Endothelial cell of umbilical vein (primary cell): ENCODE results near the gene PRKCB. TPM values are rescaled to one million over a fixed set of nuclear protein-coding genes. Genes with fewer than 3 reads are reported as not detected.

Experiments
- BruUV-seq: library from RNA; stranded (reverse); fragments of 400-500 nt; replicated peaks from 2 replicates; lab custom pipeline; 2021; lab: Mats Ljungman, UMichigan
- CTCF ChIA-PET: fragments of 300-600, 350-600 bp; sonication (Branson Sonifier 250); formaldehyde crosslinking; loops from one replicate; lab custom pipeline; 2021; ENCODE audit warnings: antibody characterized with exemption, inconsistent platforms; lab: Charles Lee
- POLR2A ChIA-PET: fragments of 300-600, 350-600 bp; sonication (Branson Sonifier 250); formaldehyde crosslinking; loops from one replicate; lab custom pipeline; 2021; ENCODE audit warnings: antibody characterized with exemption, inconsistent platforms; lab: Charles Lee
- DNase-seq: peaks from one replicate; pipeline ENCODE4 v3.0.0-alpha.2; 2011; ENCODE audit warnings: low read depth, low spot score
- FAIRE-seq: peaks from 2 replicates; lab custom pipeline; 2011; peaks lifted over from hg19 to GRCh38; lab: Jason Lieb, UNC
- H2AFZ ChIP-seq: 2 replicates; pipeline ENCODE4 v1.6.0; 2012; ENCODE audit warnings: low read depth, low read length, control low read depth, inconsistent platforms
- H3K27ac ChIP-seq: 2 replicates; pipeline ENCODE4 v1.5.1; 2011; ENCODE audit warnings: low read depth, mild to moderate bottlenecking, control low read depth, low read length, moderate library complexity; ENCODE audit not compliant: insufficient read depth
- H3K27me3 ChIP-seq, 2 experiments: 2 replicates each; pipeline versions ENCODE4 v1.6.0 to v1.6.1; 2011; ENCODE audit warnings: low read length in 2 of 2, mixed read lengths in 1 of 2; ENCODE audit not compliant: control insufficient read depth in 2 of 2, insufficient read depth in 2 of 2
- H3K36me3 ChIP-seq, 2 experiments: 2 replicates in 1 of 2; 3 replicates in 1 of 2; pipeline ENCODE4 v1.5.1; 2011; ENCODE audit warnings: low read length in 2 of 2, mild to moderate bottlenecking in 1 of 2, moderate library complexity in 1 of 2; ENCODE audit not compliant: control insufficient read depth in 2 of 2, insufficient read depth in 2 of 2; ENCODE audit errors: extremely low read depth in 1 of 2
- H3K4me1 ChIP-seq: 3 replicates; pipeline ENCODE4 v1.5.1; 2011; ENCODE audit warnings: mild to moderate bottlenecking, low read length; ENCODE audit not compliant: control insufficient read depth, insufficient read depth; ENCODE audit errors: extremely low read depth
- H3K4me2 ChIP-seq: 2 replicates; pipeline ENCODE4 v1.6.1; 2011; ENCODE audit warnings: low read length, control low read depth, mixed read lengths; ENCODE audit not compliant: insufficient read depth
- H3K4me3 ChIP-seq, 3 experiments: fragments of 200-600 bp in 1 of 3; sonication (generic), shearing (Covaris generic) in 1 of 3; replicated peaks in 1 of 3; 2 replicates each; pipeline ENCODE4 v1.5.1; 2011 to 2016; ENCODE audit warnings: control low read depth in 3 of 3, low read length in 3 of 3, mild to moderate bottlenecking in 2 of 3, inconsistent platforms in 1 of 3, low read depth in 1 of 3, moderate library complexity in 1 of 3; ENCODE audit not compliant: insufficient read depth in 1 of 3
- H3K79me2 ChIP-seq: 2 replicates; pipeline ENCODE4 v1.6.0; 2012; ENCODE audit warnings: low read length, inconsistent platforms; ENCODE audit not compliant: control insufficient read depth, insufficient read depth
- H3K9ac ChIP-seq: replicated peaks from 2 replicates; pipeline ENCODE3; 2011; ENCODE audit warnings: low read length, control low read depth; ENCODE audit not compliant: insufficient read depth; ENCODE audit errors: extremely low read depth
- H3K9me1 ChIP-seq: replicated peaks from 3 replicates; pipeline ENCODE4 v1.6.0; 2011; ENCODE audit warnings: mild to moderate bottlenecking, low read length; ENCODE audit not compliant: control insufficient read depth, insufficient read depth; ENCODE audit errors: extremely low read depth
- H3K9me3 ChIP-seq: replicated peaks from 2 replicates; pipeline ENCODE4 v1.5.1; 2012; ENCODE audit warnings: low read length, inconsistent platforms; ENCODE audit not compliant: control insufficient read depth, insufficient read depth
- H4K20me1 ChIP-seq: replicated peaks from 2 replicates; pipeline ENCODE3; 2011; ENCODE audit warnings: mild to moderate bottlenecking, low read length; ENCODE audit not compliant: control insufficient read depth, insufficient read depth; ENCODE audit errors: extremely low read depth
- EZH2 ChIP-seq: IDR thresholded peaks from 2 replicates; pipeline ENCODE4 v1.6.1; 2012; ENCODE audit warnings: borderline replicate concordance, low read depth, mild to moderate bottlenecking, moderate library complexity, low read length, inconsistent platforms; ENCODE audit not compliant: severe bottlenecking
- FOS ChIP-seq: IDR thresholded peaks from 2 replicates; pipeline ENCODE4 v1.6.1; 2011; ENCODE audit warnings: mild to moderate bottlenecking, low read length, moderate library complexity, borderline replicate concordance; ENCODE audit not compliant: insufficient read depth
- GATA2 ChIP-seq: IDR thresholded peaks from 2 replicates; pipeline ENCODE4 v1.7.0; 2011; ENCODE audit warnings: low read depth, mild to moderate bottlenecking, moderate library complexity, mixed read lengths, low read length; ENCODE audit not compliant: insufficient read length, insufficient read depth
- JUN ChIP-seq: IDR thresholded peaks from 2 replicates; pipeline ENCODE4 v1.6.1; 2011; ENCODE audit warnings: borderline replicate concordance, low read depth; ENCODE audit not compliant: insufficient read length, insufficient read depth
- MAX ChIP-seq: IDR thresholded peaks from 2 replicates; pipeline ENCODE4 v1.6.1; 2011; ENCODE audit not compliant: insufficient read depth, insufficient read length
- MYC ChIP-seq: IDR thresholded peaks from one replicate; pipeline ENCODE4 v1.6.1; 2011; ENCODE audit warnings: mild to moderate bottlenecking, low read depth, low read length
- POLR2A ChIP-seq: IDR thresholded peaks from 2 replicates; pipeline ENCODE4 v1.6.1; 2012; ENCODE audit warnings: low read depth, mild to moderate bottlenecking, control low read depth, low read length
- POLR2AphosphoS5 ChIP-seq: IDR thresholded peaks from 2 replicates; pipeline ENCODE4 v1.6.1; 2012; ENCODE audit warnings: low read depth, mild to moderate bottlenecking, control low read depth, low read length, moderate library complexity; ENCODE audit not compliant: insufficient read depth
- dilution Hi-C: fragments of 300-500 bp; cut with MboI; formaldehyde crosslinking; loops from one replicate; pipeline ENCODE4 v1.15.0; 2019; ENCODE audit warnings: low sequenced_read_pairs; ENCODE audit not compliant: extremely low pct_ligation_motif_present
- intact Hi-C: fragments of 100-400 bp; cut with micrococcal nuclease; formaldehyde crosslinking; loops from one replicate; pipeline ENCODE4 v1.10.0; 2022
- polyA plus RNA-seq, 4 experiments: library from polyadenylated mRNA; depleted of rRNA in 3 of 4; stranded (reverse) in 3 of 4; unstranded in 1 of 4; fragments of >200 nt; gene quantifications; 2 replicates each; pipeline versions ENCODE4 v1.2.1 to v1.2.3, GENCODE V29; 2011 to 2012; ENCODE audit warnings: missing spikeins in 1 of 4
- total RNA-seq: library from RNA; stranded (reverse); gene quantifications from 2 replicates; pipeline ENCODE4 v1.2.3, GENCODE V29; 2021
- TF ChIP-seq, protein P1 (sequence below), 2 donors: IDR thresholded peaks; 1 replicate in 1 of 2; 2 replicates in 1 of 2; pipeline ENCODE4 v1.5.1; 2011; ENCODE audit warnings: low read length in 2 of 2, mild to moderate bottlenecking in 2 of 2, moderate library complexity in 2 of 2, control low read depth in 1 of 2, inconsistent platforms in 1 of 2, low read depth in 1 of 2; ENCODE audit not compliant: insufficient read depth in 1 of 2; ENCODE audit errors: extremely low read depth in 1 of 2

The PRKCB gene
- total and polyA plus RNA-seq, 2 donors (not counting 3 experiments of a cell fraction or from before 2014, with no cell fraction given): 0.01 TPM; not detected in 1

GRCh38 chr16:24041834-24042631 is 206.2 kb downstream of the PRKCB start:
- Histone ChIP-seq H3K4me2 (no peak overlapping the region), H3K27me3 (no peaks in the 10 kb centered on the region), H3K9me1 (no peaks in the 10 kb centered on the region), H3K4me1 (no peaks in the 10 kb centered on the region), H2AFZ (no peak overlapping the region), H4K20me1 (no peaks in the 10 kb centered on the region), H3K79me2 (no peaks in the 10 kb centered on the region), H3K9ac (no peak overlapping the region), H3K9me3 (no peaks in the 10 kb centered on the region), H3K27ac (no peak overlapping the region), H3K36me3 (no peaks in the 10 kb centered on the region), H3K4me3 (no peak overlapping the region)
- intact Hi-C loops: loop anchor here (1.0 kb wide), 3 partner anchors 211 to 462 kb away; no protein-coding TSS in a partner anchor
- peak; percentile 53 for FAIRE-seq
- BruUV-seq: no TSS peak
- ChIA-PET CTCF (interaction anchor here (1.0 to 10.8 kb wide), 7 partner anchors 19 to 462 kb away, joined by 3 to 170 read pairs (median 3); partner anchors contain the start of gene CACNG3), POLR2A (no interaction called here)
- peak; percentile 53 for DNase-seq
- dilution Hi-C loops: no loop called here
- TF ChIP-seq, protein P1, sequence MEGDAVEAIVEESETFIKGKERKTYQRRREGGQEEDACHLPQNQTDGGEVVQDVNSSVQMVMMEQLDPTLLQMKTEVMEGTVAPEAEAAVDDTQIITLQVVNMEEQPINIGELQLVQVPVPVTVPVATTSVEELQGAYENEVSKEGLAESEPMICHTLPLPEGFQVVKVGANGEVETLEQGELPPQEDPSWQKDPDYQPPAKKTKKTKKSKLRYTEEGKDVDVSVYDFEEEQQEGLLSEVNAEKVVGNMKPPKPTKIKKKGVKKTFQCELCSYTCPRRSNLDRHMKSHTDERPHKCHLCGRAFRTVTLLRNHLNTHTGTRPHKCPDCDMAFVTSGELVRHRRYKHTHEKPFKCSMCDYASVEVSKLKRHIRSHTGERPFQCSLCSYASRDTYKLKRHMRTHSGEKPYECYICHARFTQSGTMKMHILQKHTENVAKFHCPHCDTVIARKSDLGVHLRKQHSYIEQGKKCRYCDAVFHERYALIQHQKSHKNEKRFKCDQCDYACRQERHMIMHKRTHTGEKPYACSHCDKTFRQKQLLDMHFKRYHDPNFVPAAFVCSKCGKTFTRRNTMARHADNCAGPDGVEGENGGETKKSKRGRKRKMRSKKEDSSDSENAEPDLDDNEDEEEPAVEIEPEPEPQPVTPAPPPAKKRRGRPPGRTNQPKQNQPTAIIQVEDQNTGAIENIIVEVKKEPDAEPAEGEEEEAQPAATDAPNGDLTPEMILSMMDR (IDR thresholded peaks at IDR 0.05; ENCODE audit: extremely low read depth in 1 of 2, insufficient read depth in 1 of 2, low read depth in 1 of 2, low read length in 2 of 2): peak; percentile 71 to 77
- TF ChIP-seq MAX: no peak

- H4K20me1 ChIP-seq: no peaks in the 10 kb centered on the region
- DNase-seq: no peak
- no peak overlapping the region for H3K27ac ChIP-seq
- H2AFZ ChIP-seq: no peak overlapping the region
- ChIA-PET POLR2A (no interaction called here), CTCF (interaction anchor here (1.8 to 10.8 kb wide), 4 partner anchors 210 to 459 kb away, joined by 4 to 170 read pairs (median 80); partner anchors contain the start of gene CACNG3)
- no peaks in the 10 kb centered on the region for H3K27me3 ChIP-seq
- H3K9me1 ChIP-seq: no peaks in the 10 kb centered on the region
- TF ChIP-seq EZH2 (no peak), FOS (no peak), POLR2A (no peak), JUN (no peak), GATA2 (no peak), POLR2AphosphoS5 (no peak), MAX (no peak), MYC (no peak)
- TF ChIP-seq, protein P1 (IDR thresholded peaks at IDR 0.05; ENCODE audit: extremely low read depth in 1 of 2, insufficient read depth in 1 of 2, low read depth in 1 of 2, low read length in 2 of 2): no peak
- no peak overlapping the region for H3K4me3 ChIP-seq
- dilution Hi-C loops: no loop called here
- H3K36me3 ChIP-seq: no peaks in the 10 kb centered on the region
- H3K4me2 ChIP-seq: no peak overlapping the region
- no peak overlapping the region for H3K9ac ChIP-seq
- intact Hi-C loops: no loop called here
- no peak for FAIRE-seq
- BruUV-seq: no TSS peak
- no peaks in the 10 kb centered on the region for H3K9me3 ChIP-seq
- H3K4me1 ChIP-seq: no peaks in the 10 kb centered on the region
- no peaks in the 10 kb centered on the region for H3K79me2 ChIP-seq
These were observed 208.7 kb downstream of the PRKCB start for GRCh38 chr16:24044467-24044866.
